Bone marrow (tissue), 2 donors: ENCODE results near the gene NNT.
"Not testable (repeated sequence)": the region's sequence is repeated elsewhere in the genome, so short reads cannot be mapped to it uniquely, and the experiment has no call there.

ENCODE experiments used
- DNase-seq, 2 donors: peaks; one replicate each; lab custom pipeline; 2025; lab: John Stamatoyannopoulos, UW

NNT gene

DNA sequence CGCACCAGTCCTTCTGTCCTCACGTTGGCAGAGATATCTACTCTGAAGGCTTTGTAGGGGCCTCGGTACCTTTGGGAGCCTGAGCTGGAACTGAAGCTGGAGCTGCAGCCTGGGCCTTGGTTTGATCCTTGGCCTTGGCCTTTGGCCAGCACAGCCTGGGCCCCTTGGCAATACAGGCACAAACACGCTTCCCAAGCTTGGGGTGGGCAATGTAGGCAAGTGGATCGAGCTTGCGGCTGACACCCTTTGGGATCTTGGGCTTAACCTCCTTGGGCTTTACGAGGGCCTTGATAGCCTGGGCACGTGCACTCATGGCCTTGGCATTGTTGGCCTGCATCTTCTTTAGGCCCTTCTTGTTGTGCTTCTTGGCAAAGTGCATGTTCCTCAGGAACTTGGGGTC, 63.7 kb downstream of the NNT start:
- not testable (repeated sequence) for DNase-seq

DNA sequence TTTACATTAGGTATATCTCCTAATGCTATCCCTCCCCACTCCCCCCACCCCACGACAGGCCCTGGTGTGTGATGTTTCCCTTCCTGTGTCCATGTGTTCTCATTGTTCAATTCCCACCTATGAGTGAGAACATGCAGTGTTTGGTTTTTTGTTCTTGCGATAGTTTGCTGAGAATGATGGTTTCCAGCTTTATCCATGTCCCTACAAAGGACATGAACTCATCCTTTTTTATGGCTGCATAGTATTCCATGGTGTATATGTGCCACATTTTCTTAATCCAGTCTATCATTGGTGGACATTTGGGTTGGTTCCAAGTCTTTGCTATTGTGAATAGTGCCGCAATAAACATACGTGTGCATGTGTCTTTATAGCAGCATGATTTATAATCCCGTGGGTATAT, 64.4 kb downstream of the NNT start:
- DNase-seq: not testable (repeated sequence)

DNA sequence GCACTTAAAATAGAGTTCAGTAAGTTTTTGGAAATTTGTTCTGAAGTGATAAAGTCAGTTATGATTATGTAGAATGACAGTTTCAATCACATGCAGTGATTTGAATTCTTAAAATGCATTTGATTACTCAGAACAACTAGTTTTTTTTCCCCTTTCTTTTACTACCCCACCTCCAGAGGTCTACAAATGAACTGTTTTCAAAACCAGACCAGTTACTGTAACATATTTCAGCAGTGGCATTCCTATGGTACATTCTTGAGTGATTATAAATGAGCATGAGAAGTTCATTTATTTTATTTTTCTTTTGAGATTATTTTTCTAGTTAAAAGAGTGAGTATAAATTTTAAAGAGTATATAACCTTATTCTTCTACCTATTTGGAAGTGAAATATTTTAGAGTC, 71.6 kb downstream of the NNT start:
- DNase-seq: no peak

DNA sequence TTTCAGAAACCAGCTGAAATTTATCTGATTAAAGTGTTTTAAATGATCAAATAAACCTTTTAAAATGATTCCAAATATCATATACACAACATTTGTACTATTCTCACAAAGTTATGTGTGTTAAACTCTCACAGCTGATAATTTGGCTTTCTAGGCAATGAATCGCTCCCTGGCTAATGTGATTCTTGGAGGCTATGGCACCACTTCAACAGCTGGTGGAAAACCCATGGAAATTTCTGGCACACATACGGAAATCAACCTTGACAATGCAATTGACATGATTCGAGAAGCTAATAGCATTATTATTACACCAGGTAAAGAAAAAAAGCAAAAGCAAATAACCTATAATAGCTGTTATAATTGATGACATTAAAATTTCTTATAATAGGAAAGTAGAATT, 72.4 kb downstream of the NNT start:
- DNase-seq: no peak

DNA sequence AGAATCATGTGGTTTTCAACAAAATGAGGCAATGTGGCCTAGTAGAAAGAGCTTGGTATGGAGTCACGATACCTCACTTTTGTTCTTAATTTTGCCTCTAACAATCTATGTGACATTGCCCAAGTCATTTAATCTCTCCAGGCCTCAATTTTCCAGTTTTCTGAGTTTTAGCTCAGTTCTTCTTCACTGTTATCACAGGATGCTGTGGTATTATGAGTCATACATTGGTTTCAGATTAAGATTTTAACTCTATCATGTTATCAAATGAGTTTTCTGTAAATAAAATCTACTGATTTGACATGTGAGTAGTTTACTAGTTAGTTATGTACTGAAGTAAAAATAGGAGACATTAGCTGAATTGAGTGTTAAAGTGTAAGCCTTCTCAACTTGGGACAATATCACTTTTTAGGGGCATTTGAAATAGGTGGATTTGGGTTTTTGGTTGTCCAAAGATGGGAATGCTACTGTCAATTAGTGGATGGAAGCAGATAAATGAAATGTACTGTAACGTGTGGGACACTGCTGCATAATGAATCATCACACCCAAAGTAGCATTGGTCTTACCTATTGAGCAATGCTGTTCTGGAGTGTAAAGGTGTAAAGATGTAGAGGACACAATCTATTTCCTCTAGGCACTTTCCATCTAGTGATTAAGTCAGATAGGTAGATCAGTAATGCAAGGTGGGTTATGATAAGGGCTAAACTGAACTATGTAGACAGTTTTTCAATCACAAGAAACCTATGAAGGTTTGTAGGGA, 73.3 kb downstream of the NNT start:
- DNase-seq: no peak

DNA sequence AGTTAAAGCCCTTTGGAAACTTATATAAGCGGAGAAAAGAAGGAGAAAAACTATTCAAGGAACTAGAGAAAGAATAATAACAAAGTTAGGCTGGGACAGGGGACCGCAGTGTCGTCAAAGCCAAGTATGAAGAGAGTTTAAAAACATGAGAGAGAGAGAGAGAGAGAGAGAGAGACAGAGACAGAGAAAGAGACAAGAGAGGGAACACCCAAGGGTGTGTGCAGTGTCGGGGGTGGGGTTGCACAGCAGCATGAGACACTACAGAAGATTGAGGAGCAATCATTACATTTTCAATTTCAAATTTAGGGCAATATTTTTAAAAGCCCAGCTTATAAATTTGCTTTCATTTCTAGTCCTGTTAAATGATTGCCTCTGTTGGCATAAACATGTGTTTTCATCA, 74.3 kb downstream of the NNT start:
- DNase-seq: no peak

DNA sequence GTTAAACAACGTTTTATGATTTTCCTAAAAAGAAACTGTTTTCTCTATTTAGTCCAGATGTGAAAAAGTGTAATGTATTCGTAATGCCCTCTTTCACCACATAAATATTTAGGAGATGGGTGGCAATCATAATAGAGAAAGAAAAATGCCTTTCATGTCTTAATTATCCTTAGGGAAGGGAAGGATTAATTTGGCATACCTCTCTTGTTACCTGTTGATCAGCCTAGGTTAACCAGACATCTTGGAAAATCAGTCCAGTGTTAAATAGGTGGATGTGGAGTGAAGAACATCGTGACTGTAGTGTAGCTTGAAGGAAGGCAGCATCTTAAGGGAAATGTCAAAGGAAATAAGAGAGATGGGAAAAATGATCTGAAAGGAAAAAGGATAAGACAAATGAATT, 76.2 kb downstream of the NNT start:
- DNase-seq: no peak

DNA sequence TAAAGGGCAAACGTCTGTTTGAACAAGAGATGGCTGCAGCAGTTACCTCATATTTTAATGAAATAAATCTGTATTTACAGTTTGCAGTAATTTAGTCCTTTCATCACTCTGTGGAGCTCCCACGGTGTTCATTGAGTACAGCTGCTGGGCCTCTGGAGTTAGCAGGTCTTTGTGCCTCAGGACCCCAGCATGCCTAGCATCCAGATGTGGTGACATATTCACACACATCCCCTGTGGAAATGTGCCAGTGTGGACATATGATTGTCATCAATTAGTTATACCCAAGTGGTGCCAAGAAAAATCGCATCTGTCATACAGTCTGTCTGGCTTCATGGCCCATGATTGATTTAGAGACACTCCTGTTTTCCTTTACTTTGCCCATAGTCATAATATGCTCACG, 77.3 kb downstream of the NNT start:
- no peak for DNase-seq

DNA sequence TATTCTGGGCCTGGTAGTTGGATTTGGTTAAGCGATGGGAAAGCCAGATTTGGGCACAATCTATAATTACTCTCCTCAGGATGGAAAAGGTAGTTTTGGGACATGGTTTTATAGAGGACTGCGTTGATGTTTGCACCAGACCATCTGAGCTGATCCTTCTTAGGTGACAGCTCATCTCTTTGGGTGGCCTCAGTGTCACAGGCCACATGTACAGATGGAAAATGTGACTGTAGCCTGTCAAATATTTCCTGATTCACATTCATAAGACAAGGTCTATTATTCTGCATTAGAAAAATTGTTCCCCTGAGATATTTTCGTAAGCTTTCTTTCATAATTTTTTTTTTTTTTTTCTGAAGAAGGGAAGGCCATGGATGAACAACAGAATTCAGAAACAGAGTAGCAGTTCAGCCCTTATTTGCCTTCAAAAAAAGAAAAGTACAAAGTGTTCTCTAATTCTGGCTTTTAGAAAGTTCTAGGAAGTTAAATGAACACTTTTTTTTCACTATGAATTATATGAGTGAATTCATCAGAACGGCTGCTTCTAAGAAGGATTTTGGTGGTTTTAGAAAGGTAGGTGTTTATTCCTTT, 81.0 kb downstream of the NNT start:
- DNase-seq: no peak

DNA sequence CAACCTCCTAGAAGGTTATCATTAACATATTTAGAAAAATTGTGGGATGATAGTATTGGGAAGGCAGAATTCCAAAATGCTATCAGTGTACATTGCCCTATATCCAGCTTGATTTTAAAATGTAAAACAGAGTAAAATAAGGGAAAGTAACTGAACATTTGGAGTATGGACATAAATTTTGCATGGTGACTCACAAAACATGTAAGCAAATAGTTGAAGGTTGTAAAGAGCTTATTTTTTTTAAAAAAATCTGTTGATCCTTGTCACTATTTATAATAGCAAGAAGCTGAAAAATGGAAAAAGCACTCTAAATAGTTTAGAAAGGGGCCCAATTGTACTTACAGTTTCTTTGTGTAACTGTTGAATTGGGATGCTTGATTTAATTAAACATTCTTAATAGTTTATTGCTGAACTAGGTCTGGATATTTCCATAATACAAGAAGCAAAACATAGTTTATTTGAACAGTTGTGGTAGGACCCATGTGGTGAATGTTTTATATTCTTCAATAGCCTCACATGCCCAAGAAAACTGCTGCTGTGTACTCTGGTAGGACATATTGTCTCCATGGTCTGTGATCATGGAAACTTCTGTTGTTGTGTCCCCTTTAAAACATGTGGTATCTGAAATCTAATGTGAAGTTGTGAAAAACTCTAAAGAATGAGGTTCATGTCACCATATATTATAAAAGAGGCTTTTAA, 82.4 kb downstream of the NNT start:
- no peak for DNase-seq

DNA sequence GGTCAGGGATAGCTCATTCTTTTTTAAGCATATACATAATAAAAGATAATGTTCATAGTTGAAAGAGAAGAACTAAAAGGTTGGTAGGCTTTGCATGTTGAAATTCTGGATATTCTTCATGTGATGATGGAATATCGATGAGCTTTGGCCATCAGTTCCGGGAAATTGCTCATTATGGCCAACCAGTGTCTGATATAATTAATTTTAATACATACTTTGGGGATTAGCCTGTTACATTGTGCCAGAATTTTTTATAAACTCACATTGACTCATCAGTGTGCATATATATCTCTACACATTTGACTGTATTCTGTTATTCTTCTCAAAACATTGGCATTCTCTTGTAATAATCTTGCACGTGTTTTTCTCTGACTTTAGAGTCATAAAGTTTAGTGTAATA, 84.3 kb downstream of the NNT start:
- DNase-seq: no peak

DNA sequence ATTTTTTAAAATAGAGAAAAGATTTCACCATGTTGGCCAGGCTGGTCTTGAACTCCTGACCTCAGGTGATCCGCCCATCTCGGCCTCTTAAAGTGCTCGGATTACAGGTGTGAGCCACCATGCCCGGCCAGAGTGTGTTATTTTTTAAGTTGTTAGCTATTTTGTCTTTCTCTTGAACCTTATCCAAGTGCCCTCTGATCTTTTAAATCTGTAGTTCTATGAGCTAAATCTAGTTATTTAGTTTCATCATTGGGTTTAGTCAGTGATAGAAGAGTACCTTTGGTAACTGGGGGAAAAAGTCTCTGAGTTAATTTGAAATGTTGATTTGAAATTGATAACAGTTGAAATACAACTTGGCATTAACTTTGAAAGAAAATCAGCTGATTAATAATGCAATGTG, 88.3 kb downstream of the NNT start:
- DNase-seq: no peak

DNA sequence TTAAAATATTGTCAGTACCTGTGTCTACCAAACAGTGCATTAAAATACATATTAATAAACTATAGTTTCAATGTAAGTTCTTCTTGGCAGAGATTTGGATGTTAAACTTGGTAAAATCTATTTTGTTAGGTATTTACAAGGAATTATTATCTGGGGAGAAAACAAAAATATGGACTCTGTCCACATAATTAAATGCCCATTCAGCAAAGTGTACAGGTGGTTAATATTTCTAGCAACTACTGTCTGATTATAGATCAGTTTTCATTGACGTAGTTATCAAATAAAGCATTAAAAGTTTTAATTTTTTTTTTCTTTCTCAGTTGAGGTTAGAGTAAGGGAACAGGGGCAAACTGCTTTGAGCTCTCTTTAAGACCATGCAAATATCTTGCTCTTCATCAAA, 88.9 kb downstream of the NNT start:
- no peak for DNase-seq

DNA sequence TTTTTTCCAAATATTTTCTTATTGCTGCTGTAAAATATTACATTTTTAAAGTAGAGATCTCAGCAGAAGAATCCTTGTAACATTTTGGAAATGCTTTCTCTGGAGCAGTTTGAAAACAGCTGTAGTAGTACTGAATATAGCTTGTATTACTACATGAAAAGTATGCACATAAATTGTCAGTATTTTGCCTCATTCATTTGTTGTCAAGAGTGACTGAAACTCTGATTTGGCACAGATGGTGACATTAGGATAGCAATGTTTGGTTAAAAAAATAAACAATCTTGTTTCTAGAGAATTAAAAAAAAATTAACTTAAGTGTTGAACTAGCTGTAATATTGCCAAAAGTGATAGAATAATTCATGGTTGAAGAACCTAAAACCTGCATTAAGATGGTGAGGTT, 90.4 kb downstream of the NNT start:
- DNase-seq: no peak

DNA sequence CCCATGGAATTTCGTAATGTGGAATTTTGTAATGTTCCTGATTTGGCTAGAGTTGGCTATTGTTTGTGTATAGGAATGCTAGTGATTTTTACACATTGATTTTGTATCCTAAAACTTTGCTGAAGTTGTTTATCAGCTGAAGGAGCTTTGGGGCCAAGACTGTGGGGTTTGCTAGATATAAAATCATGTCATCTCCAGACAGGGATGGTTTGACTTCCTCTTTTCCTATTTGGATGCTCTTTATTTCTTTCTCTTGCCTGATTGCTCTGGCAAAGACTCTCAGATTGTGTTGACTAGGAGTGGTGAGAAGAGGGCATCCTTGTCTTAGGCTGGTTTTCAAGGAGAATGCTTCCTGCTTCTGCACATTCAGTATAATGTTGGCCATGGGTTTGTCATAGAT, 91.0 kb downstream of the NNT start:
- DNase-seq: no peak

DNA sequence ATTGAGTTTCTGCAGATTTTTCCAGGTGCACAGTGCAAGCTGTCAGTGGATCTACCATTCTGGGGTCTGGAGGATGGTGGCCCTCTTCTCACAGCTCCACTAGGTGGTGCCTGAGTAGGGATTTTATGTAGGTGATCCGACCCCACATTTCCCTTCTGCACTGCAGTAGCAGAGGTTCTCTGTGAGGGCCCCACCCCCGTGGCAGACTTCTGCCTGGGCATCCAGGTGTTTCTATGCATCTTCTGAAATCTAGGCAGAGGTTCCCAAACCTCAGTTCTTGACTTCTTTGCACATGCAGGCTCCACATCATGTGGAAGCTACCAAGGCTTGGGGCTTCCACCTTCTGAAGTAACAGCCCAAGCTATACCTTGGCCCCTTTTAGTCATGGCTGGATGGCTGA, 93.5 kb downstream of the NNT start:
- not testable (repeated sequence) for DNase-seq

DNA sequence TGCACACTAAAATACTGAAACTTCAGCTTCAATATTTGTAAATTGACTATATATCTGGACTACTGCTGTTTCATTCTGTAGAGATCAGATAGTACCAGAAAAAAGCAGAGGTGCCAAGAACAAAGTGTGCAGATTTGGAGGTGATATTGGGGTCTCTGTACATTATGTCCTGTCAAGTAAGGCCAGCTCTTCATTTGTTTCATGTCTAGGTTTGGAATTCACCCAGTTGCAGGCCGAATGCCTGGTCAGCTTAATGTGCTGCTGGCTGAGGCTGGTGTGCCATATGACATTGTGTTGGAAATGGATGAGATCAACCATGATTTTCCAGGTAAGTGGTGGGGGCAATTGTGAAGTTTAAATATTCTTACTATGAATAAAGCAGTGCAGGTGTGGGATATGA, 96.9 kb downstream of the NNT start:
- no peak for DNase-seq

DNA sequence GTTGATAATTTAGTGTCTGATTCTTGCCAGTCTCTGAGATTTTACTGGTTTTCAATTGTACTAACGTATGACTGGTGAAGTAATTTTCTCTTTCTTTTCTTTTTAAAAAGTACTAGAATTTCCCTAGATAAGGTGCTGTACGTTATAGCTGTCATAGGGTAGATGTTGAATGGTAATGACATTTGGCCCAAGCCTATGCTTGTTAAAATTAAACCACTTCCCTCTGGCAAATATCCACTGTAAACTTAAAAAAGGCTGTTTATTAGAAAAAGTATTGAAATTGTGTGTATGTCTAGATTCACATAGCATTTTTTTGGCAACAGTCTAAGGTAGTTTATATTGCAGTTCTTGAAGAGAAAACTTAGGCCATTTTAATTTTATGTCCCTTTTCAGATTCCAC, 97.6 kb downstream of the NNT start:
- no peak for DNase-seq

DNA sequence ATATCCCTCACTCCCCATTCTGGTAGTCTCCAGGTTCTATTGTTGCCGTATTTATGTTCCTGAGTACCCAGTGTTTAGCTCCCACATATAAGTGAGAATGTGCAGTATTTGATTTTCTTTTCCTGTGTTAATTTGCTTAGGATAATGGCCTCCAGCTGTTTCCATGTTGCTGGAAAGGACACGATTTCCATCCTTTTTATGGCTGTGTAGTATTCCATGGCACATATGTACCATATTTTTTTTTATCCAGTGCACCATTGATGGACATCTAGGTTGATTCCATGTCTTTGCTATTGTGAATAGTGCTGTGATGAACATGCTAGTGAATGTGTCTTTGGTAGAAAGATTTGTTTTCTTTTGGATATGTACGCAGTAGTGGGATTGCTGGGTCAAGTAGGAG, 98.2 kb downstream of the NNT start:
- no peak for DNase-seq

DNA sequence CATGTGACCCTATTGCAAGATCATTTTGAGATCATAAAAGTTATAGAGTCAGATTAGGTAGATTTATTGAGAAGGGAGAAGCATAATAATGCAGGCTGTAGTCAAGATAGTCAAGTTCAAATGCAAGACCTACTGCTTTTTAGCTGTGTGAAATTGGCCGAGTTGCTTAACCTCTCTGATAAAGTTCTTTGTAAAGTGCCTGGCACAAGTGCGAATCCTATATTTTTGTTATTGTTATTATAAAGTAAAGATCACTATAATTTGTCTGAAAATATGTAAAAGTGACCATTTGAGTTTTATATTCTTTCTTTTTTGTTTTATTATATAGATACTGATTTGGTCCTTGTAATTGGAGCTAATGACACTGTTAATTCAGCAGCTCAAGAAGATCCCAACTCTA, 99.3 kb downstream of the NNT start:
- DNase-seq: no peak

DNA sequence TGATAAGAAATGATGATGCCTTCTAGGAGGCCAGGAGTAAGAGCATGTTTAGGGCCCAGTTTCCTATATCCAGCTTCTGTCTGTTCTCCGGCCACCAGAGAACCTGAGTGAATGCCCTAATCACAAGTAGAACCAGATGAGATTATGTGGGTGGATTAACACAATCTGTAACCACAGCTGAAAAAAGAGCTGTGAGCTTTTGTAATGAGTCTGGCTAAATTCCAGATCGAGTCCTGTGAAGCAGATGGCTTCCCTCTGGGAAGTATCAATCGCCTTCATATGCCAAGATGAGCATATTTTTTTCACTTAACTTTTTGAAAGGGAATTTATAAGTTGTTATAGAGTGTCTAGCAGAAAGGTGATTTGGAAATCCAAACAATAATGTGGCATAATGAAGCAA, 99.8 kb downstream of the NNT start:
- DNase-seq: no peak

DNA sequence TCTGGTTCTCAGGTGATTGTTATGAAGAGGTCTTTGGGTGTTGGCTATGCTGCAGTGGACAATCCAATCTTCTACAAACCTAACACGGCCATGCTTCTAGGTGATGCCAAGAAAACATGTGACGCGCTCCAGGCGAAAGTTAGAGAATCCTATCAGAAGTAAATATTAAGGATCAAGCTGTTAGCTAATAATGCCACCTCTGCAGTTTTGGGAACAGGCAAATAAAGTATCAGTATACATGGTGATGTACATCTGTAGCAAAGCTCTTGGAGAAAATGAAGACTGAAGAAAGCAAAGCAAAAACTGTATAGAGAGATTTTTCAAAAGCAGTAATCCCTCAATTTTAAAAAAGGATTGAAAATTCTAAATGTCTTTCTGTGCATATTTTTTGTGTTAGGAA, 101.3 kb downstream of the NNT start:
- no peak for DNase-seq

DNA sequence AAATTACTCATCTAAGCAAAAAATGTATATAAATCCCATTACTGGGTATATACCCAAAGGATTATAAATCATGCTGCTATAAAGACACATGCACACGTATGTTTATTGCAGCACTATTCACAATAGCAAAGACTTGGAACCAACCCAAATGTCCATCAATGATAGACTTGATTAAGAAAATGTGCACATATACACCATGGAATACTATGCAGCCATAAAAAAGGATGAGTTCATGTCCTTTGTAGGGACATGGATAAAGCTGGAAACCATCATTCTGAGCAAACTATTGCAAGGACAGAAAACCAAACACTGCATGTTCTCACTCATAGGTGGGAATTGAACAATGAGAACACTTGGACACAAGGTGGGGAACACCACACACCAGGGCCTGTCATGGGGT, 103.6 kb downstream of the NNT start:
- DNase-seq: not testable (repeated sequence)

DNA sequence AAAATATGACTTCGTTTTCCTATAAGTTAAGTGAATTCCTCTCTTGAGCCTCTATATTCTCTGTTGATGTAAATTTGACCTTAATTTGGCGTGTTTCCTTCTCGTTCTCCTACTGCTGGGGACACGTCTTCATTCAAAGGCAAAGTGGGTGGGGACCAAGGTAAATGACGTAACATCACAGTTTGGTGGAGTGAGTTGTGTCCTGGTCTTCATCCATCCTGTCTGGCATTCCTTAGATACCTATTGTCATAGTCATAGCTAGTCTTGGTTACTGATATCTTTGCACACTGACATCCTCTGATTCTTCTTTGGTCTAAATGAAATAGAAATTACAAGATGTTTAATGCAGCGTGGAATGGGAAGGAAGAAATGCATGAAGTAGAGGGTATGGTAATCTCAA, 108.5 kb downstream of the NNT start:
- no peak for DNase-seq
